IMR-90 (cell line): ENCODE data around the gene LPAR2. TPM values are rescaled to one million over a fixed set of nuclear protein-coding genes. Genes with fewer than 3 reads are reported as not detected.

Experiments used
- ATAC-seq: fragments of 200-7000 bp; cut with Tn5 transposase; 2 replicates; pipeline ENCODE4 v1.9.1; 2020; ENCODE audit warnings: low read depth, mild to moderate bottlenecking, moderate library complexity
- BruUV-seq: library from RNA; stranded (reverse); fragments of 400-500 nt; replicated peaks from 2 replicates; lab custom pipeline; 2021; lab: Mats Ljungman, UMichigan
- CTCF ChIA-PET: fragments of 300-600 bp; formaldehyde crosslinking; extraction: SDS; loops from one replicate; lab custom pipeline; 2021; ENCODE audit warnings: antibody characterized with exemption; lab: Yijun Ruan, JAX
- POLR2A ChIA-PET: fragments of 300-600 bp; sonication (Branson Sonifier 250); formaldehyde crosslinking; loops from one replicate; lab custom pipeline; 2022; ENCODE audit warnings: antibody characterized with exemption; ENCODE audit not compliant: unreplicated experiment; lab: Charles Lee
- DNase-seq: peaks from one replicate; pipeline ENCODE4 v3.0.0; 2013
- H2AFZ ChIP-seq: replicated peaks from 2 replicates; pipeline ENCODE3; 2013; ENCODE audit warnings: low read length, mild to moderate bottlenecking; ENCODE audit not compliant: poor library complexity
- H2AK5ac ChIP-seq: 2 replicates; pipeline ENCODE4 v1.6.1; 2013; ENCODE audit warnings: low read depth, low read length, inconsistent platforms
- H2AK9ac ChIP-seq: replicated peaks from 2 replicates; pipeline ENCODE3; 2013; ENCODE audit warnings: mild to moderate bottlenecking, low read depth, low read length, moderate library complexity; ENCODE audit not compliant: poor library complexity
- H2BK120ac ChIP-seq: 2 replicates; pipeline ENCODE4 v1.6.1; 2013; ENCODE audit warnings: low read depth, low read length, inconsistent platforms
- H2BK15ac ChIP-seq: 3 replicates; pipeline ENCODE4 v1.6.1; 2013; ENCODE audit warnings: low read depth, low read length, inconsistent platforms
- H2BK20ac ChIP-seq: 2 replicates; pipeline ENCODE4 v1.6.1; 2013; ENCODE audit warnings: low read depth, mild to moderate bottlenecking, inconsistent platforms, low read length, moderate library complexity
- H2BK5ac ChIP-seq: 2 replicates; pipeline ENCODE4 v1.6.1; 2013; ENCODE audit warnings: mild to moderate bottlenecking, low read depth, low read length, inconsistent platforms; ENCODE audit not compliant: poor library complexity, severe bottlenecking
- H3K14ac ChIP-seq: replicated peaks from 2 replicates; pipeline ENCODE4 v1.6.1; 2013; ENCODE audit warnings: low read depth, low read length, inconsistent platforms
- H3K18ac ChIP-seq: 2 replicates; pipeline ENCODE4 v1.6.1; 2013; ENCODE audit warnings: low read depth, low read length, control low read depth
- H3K23ac ChIP-seq: 2 replicates; pipeline ENCODE4 v1.6.1; 2013; ENCODE audit warnings: low read depth, low read length, inconsistent platforms
- H3K27ac ChIP-seq: 2 replicates; pipeline ENCODE4 v1.5.1; 2013; ENCODE audit warnings: mild to moderate bottlenecking, control low read depth, low read length; ENCODE audit not compliant: insufficient read depth
- H3K27me3 ChIP-seq: 2 replicates; pipeline ENCODE4 v1.6.1; 2013; ENCODE audit warnings: low read length; ENCODE audit not compliant: control insufficient read depth, insufficient read depth
- H3K36me3 ChIP-seq: 2 replicates; pipeline ENCODE4 v1.6.1; 2013; ENCODE audit warnings: low read length, mixed read lengths; ENCODE audit not compliant: control insufficient read depth, insufficient read depth
- H3K4ac ChIP-seq: 2 replicates; pipeline ENCODE4 v1.6.1; 2013; ENCODE audit warnings: low read depth, low read length, inconsistent platforms
- H3K4me1 ChIP-seq: 2 replicates; pipeline ENCODE4 v1.6.1; 2013; ENCODE audit warnings: low read length, mixed read lengths; ENCODE audit not compliant: control insufficient read depth, insufficient read depth
- H3K4me2 ChIP-seq: 2 replicates; pipeline ENCODE4 v1.6.1; 2013; ENCODE audit warnings: low read depth, mild to moderate bottlenecking, control low read depth, low read length, moderate library complexity
- H3K4me3 ChIP-seq: 2 replicates; pipeline ENCODE4 v1.5.1; 2013; ENCODE audit warnings: low read depth, mild to moderate bottlenecking, control low read depth, low read length, moderate library complexity; ENCODE audit not compliant: insufficient read depth
- H3K56ac ChIP-seq: 2 replicates; pipeline ENCODE4 v1.6.1; 2013; ENCODE audit warnings: low read length, inconsistent platforms; ENCODE audit not compliant: insufficient read depth; ENCODE audit errors: extremely low read depth
- H3K79me1 ChIP-seq, 2 experiments: 2 replicates each; pipeline ENCODE4 v1.6.1; 2013; ENCODE audit warnings: low read length in 2 of 2, inconsistent platforms in 1 of 2, low read depth in 1 of 2
- H3K9ac ChIP-seq: 2 replicates; pipeline ENCODE4 v1.6.1; 2013; ENCODE audit warnings: low read depth, low read length, control low read depth
- H3K9me1 ChIP-seq: 2 replicates; pipeline ENCODE4 v1.6.1; 2013; ENCODE audit warnings: low read length, inconsistent platforms; ENCODE audit not compliant: insufficient read depth
- H3K9me3 ChIP-seq: 2 replicates; pipeline ENCODE4 v1.6.1; 2013; ENCODE audit warnings: low read length; ENCODE audit not compliant: control insufficient read depth, insufficient read depth
- H4K20me1 ChIP-seq: 2 replicates; pipeline ENCODE4 v1.6.1; 2013; ENCODE audit warnings: low read length, inconsistent platforms; ENCODE audit not compliant: insufficient read depth
- H4K5ac ChIP-seq: 2 replicates; pipeline ENCODE4 v1.6.1; 2013; ENCODE audit warnings: mild to moderate bottlenecking, low read depth, low read length, control low read depth
- H4K8ac ChIP-seq, 2 experiments: 2 replicates each; pipeline ENCODE4 v1.6.1; 2013; ENCODE audit warnings: low read depth in 2 of 2, low read length in 2 of 2, control low read depth in 1 of 2, inconsistent platforms in 1 of 2
- H4K91ac ChIP-seq: 2 replicates; pipeline ENCODE4 v1.6.1; 2013; ENCODE audit warnings: low read depth, low read length, inconsistent platforms; ENCODE audit not compliant: insufficient read depth
- BHLHE40 ChIP-seq: fragments of 150-350 bp; IDR thresholded peaks from 2 replicates; pipeline ENCODE4 v1.6.1; 2016; ENCODE audit warnings: mild to moderate bottlenecking, low read depth, low read length
- CEBPB ChIP-seq: IDR thresholded peaks from 2 replicates; pipeline ENCODE4 v1.6.1; 2012; ENCODE audit warnings: low read depth, low read length, improper control_type of control experiment
- CHD1 ChIP-seq: IDR thresholded peaks from 2 replicates; pipeline ENCODE4 v1.6.1; 2012; ENCODE audit warnings: low read depth, low read length, improper control_type of control experiment
- CTCF ChIP-seq: conservative IDR thresholded peaks from 2 replicates; pipeline ENCODE4 v1.5.1; 2012; ENCODE audit warnings: mild to moderate bottlenecking, low read depth, low read length, improper control_type of control experiment
- ELK1 ChIP-seq: fragments of 150-350 bp; IDR thresholded peaks from 2 replicates; pipeline ENCODE4 v1.6.1; 2016; ENCODE audit warnings: low read depth, mild to moderate bottlenecking, low read length, moderate library complexity, borderline replicate concordance
- FOS ChIP-seq: fragments of 150-350 bp; IDR thresholded peaks from 2 replicates; pipeline ENCODE4 v1.6.1; 2016; ENCODE audit warnings: low read depth, low read length
- MAFK ChIP-seq: IDR thresholded peaks from 2 replicates; pipeline ENCODE4 v1.6.1; 2012; ENCODE audit warnings: low read depth, low read length, improper control_type of control experiment
- MAZ ChIP-seq: IDR thresholded peaks from 2 replicates; pipeline ENCODE4 v1.6.1; 2012; ENCODE audit warnings: low read depth, mild to moderate bottlenecking, low read length, improper control_type of control experiment, moderate library complexity, borderline replicate concordance
- MXI1 ChIP-seq: IDR thresholded peaks from 2 replicates; pipeline ENCODE4 v1.6.1; 2012; ENCODE audit warnings: low read depth, mild to moderate bottlenecking, low read length, moderate library complexity, borderline replicate concordance
- NFE2L2 ChIP-seq: fragments of 150-350 bp; IDR thresholded peaks from 2 replicates; pipeline ENCODE4 v1.6.1; 2016; ENCODE audit warnings: low read depth, mild to moderate bottlenecking, low read length
- POLR2A ChIP-seq: IDR thresholded peaks from 2 replicates; pipeline ENCODE4 v1.6.1; 2012; ENCODE audit warnings: mild to moderate bottlenecking, low read depth, low read length
- RAD21 ChIP-seq: IDR thresholded peaks from 2 replicates; pipeline ENCODE4 v1.6.1; 2012; ENCODE audit warnings: low read length, improper control_type of control experiment
- RCOR1 ChIP-seq: IDR thresholded peaks from 2 replicates; pipeline ENCODE4 v1.6.1; 2012; ENCODE audit warnings: mild to moderate bottlenecking, low read length, improper control_type of control experiment; ENCODE audit not compliant: insufficient replicate concordance
- RFX5 ChIP-seq: IDR thresholded peaks from 2 replicates; pipeline ENCODE4 v1.8.0; 2012; ENCODE audit warnings: low read depth, mild to moderate bottlenecking, low read length, moderate library complexity
- SMC3 ChIP-seq: fragments of 150-350 bp; IDR thresholded peaks from 2 replicates; pipeline ENCODE4 v1.6.1; 2016; ENCODE audit warnings: low read depth, mild to moderate bottlenecking, antibody characterized with exemption, low read length, moderate library complexity
- USF2 ChIP-seq: fragments of 150-350 bp; IDR thresholded peaks from 2 replicates; pipeline ENCODE4 v1.6.1; 2017; ENCODE audit warnings: mild to moderate bottlenecking, antibody characterized with exemption, low read length, low read depth
- whole genome bisulfite sequencing, 2 experiments: methylation state at CpG; one replicate each; pipeline versions ENCODE4 v1.1.5 to v1.1.7; 2013; ENCODE audit warnings: missing lambda C conversion rate in 2 of 2; ENCODE audit not compliant: insufficient read length in 1 of 2; ENCODE audit errors: extremely low coverage in 2 of 2; 5-methylcytosine and 5-hydroxymethylcytosine counted together
- dilution Hi-C: fragments of 300-500 bp; cut with HindIII; formaldehyde crosslinking; loops from one replicate; pipeline ENCODE4 v1.14.3; 2018; ENCODE audit warnings: low sequenced_read_pairs; ENCODE audit not compliant: unreplicated experiment
- in situ Hi-C: fragments of 300-500 bp; cut with MboI; formaldehyde crosslinking; loops from 3 replicates; pipeline ENCODE4 v1.14.3; 2019; ENCODE audit warnings: low sequenced_read_pairs, inconsistent platforms, mixed read lengths
- intact Hi-C: fragments of 100-400 bp; cut with micrococcal nuclease; formaldehyde crosslinking; loops from 2 replicates; pipeline ENCODE4 v1.10.0; 2022
- polyA plus RNA-seq, 3 experiments: library from polyadenylated mRNA; depleted of rRNA; stranded (reverse); fragments of >200 nt; gene quantifications; 2 replicates each; pipeline ENCODE4 v1.2.3, GENCODE V29; 2012; ENCODE audit warnings: low replicate concordance in 1 of 3
- total RNA-seq: library from RNA; depleted of rRNA; stranded (reverse); fragments of >200 nt; gene quantifications from 2 replicates; pipeline ENCODE4 v1.2.3, GENCODE V29; 2012

LPAR2 gene
- total and polyA plus RNA-seq, 2 of the 4 experiments (the other 2 are of a cell fraction), result under 0.01 to 5.4 TPM

- no peak for ATAC-seq
- Histone ChIP-seq H3K79me1 (no peaks in the 10 kb centered on the region), H2BK15ac (no peak overlapping the region), H3K4me2 (no peak overlapping the region), H3K14ac (no peak overlapping the region), H4K5ac (no peak overlapping the region), H4K20me1 (no peaks in the 10 kb centered on the region), H2BK120ac (no peak overlapping the region), H3K23ac (no peak overlapping the region), H3K27me3 (no peaks in the 10 kb centered on the region), H3K4me1 (no peaks in the 10 kb centered on the region), H2AFZ (no peak overlapping the region), H3K4me3 (no peak overlapping the region), H4K91ac (no peak overlapping the region), H3K27ac (no peak overlapping the region), H3K9me3 (no peaks in the 10 kb centered on the region), H2AK5ac (no peak overlapping the region), H3K4ac (no peak overlapping the region), H4K8ac (no peak overlapping the region), H3K56ac (no peak overlapping the region), H3K18ac (no peak overlapping the region), H3K9ac (no peak overlapping the region), H3K9me1 (no peaks in the 10 kb centered on the region; the same call in 1 of the 2 replicates), H2BK5ac (no peak overlapping the region), H2BK20ac (no peak overlapping the region), H3K36me3 (peaks cover 51% of the 10 kb centered on the region), H2AK9ac (no peak overlapping the region)
- in situ Hi-C loops, result loop anchor here (25.0 kb wide), 1 partner anchor 248 kb away; no protein-coding TSS in a partner anchor
- ChIA-PET POLR2A (no interaction called here), CTCF (no interaction called here)
- intact Hi-C loops, result no loop called here
- dilution Hi-C loops, result no loop called here
- BruUV-seq, result no TSS peak
- WGBS, 2 experiments, result 93% methylated on average over 10 of the region's 14 CpGs; no CpG with 5 or more reads in 1 of the 2 experiments
- no peak for TF ChIP-seq ELK1
- TF ChIP-seq FOS, result no peak
- no peak for TF ChIP-seq CHD1
- no peak for TF ChIP-seq NFE2L2
- no peak for TF ChIP-seq CTCF
- no peak for TF ChIP-seq USF2
- TF ChIP-seq SMC3, result no peak
- TF ChIP-seq MXI1, result no peak
- no peak for TF ChIP-seq POLR2A
- no peak for TF ChIP-seq CEBPB
- no peak for TF ChIP-seq MAFK
- no peak for TF ChIP-seq BHLHE40
- no peak for TF ChIP-seq RCOR1
- TF ChIP-seq MAZ, result no peak
- no peak for TF ChIP-seq RFX5
- TF ChIP-seq RAD21, result no peak
- DNase-seq, result no peak
Observed at GRCh38 chr19:19635313-19635702, 7.3 kb upstream of the LPAR2 start.
